ENCODE data around the gene LRRN2.

Gene LRRN2

DNA sequence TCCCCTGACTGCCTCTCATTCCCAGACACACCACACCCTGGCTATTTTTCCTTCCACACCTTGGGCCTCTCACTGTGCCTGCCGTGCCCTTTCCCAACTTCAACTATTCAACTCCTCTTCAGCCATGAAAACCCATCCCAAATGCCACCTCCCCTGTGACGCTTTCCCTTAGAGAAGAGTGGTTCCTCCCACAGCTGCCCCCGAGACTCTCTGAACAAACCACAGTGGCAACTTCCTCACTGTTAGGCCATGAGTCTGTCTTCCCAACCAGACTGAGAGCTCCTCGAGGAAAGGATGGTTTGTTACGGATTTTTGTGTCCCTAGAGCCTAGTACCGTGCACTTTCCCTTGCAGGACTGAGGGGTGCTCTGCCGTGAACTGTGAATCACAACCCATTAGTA, 59.2 kb downstream of the LRRN2 start:
- DNase-seq: no peak

DNA sequence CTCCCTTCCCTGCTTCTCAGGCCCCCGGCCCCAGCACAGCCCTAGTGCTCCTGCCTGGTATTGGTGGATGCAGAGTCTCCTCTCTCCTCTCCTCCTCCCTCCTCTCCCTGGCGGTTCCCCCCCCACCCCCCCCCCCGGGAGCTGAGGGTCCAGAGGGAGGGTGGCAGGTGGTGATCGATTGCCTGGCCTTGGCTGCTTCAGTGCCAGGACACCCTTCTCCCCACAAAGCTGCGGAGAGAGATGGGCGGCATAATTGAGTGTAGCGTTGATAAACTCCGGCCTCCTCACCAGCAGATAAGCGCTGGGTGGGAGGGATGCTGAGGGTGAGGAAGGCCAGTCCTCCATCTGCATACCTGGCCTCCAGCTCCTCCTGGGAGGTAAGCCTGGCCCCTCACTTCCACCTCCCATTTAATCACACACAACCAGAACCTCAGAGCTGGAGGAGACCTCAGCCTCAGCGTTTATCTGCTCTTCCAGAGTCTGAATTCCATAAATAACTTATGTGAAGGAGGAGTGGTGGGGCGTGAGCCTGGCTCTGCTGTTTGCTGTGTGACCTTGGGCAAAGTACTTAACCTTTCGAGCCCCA, 60.8 kb downstream of the LRRN2 start:
- no peak for DNase-seq

DNA sequence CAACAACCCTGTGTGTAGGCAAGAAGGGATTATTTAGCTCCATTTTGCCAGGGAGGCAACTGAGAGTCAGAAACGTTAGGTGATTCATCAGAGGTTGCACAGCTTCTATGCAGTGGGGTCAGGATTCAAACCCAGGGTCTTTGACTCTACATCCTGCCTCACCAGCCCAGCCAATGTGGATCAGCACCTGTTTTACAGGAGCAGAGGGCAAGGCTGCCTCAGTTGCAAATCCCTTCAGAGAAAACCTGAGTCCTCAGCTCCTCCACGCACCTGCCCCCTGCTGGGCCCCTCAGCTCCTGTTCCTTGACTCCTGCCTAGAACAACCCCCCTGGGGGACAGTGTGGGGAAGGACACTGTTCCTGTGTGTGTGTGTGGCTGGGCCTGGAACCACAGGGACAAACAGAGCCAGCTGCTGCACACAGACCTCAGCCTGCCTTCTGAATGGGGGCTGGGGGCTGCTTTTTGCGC, 61.6 kb downstream of the LRRN2 start:
- DNase-seq: peak; percentile 2

DNA sequence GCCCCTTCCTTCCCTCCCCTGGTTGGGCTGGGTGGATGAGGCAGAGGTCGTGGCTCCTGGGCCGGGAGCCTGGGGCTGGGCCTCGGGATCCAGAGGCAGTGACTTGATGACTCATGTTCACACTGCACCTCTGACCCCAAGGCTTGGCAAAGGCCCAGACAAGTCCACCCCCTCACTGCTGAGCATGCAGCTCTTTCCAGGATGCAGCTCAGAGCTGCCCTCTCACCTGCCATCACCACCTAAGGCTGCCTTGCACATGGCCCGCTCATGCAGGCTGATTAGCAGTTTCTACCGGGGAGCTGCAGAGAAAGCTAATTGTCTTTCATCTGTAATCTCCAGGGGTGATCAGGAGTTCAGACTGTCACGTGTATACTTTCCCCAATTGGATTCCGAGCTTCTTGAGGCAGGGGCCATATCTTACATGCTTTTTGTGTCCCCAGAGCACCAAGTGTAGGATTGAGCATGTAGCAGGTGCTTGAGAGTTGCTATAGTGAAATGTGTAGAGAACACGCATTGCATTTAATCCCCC, 62.1 kb downstream of the LRRN2 start:
- DNase-seq: no peak

DNA sequence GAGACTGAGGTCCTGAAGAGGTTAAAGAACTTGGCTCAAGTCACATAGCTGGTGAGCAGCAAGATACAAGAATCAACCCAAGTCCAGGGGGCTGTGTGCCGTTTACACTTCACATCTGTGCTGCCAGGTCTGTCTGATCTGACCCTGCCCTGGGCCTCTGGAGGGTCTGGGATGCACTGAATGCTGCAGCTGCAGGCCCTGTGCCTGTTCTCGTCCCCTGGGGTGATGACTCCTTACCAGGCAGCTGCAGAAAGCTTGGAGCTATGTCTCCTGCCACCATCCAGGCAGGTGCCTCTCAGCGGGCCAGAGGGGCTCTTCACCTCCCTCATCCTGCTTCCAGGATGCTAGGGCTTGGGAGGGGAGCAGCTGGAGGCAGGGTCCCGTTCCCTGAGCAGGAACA, 63.5 kb downstream of the LRRN2 start:
- DNase-seq: no peak

DNA sequence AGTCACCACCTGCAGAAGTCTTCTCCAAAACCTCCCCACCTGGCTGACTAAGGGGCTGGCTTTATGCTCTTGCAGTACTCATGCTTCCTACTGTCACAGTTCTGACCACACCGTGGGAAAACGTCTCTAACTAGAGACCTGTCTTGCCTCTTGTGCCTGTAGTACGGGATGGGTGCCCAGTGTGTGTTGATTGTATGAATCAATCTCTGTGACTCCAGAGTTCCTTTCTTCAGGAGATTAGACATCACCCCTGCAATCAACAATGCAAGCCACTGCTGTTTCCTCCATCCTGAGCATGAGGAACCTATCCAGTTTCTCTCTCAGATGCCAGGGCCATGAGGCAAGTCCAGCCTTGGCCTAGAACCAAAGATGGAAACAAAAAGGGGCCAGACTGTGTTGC, 64.1 kb downstream of the LRRN2 start:
- no peak for DNase-seq

DNA sequence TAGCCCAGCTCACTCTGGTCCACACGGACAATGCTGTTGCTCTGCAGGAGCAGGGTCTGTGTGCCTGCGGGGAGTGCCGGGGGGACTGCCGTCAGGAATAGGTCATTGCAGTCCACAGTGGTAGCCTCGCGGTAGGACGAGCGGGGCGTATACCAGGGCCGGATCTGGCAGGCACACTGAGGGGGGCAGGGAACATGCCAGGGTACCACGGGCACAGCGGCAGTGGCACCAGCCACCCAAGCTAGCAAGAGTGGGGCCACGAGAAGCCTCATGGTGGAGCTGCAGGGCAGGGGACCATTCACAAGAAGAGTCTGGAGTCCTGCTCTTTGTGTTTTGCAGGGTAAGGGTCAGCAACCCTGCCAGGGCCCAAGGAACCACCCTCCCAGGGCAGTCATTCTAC, 65.8 kb downstream of the LRRN2 start:
- DNase-seq: no peak

DNA sequence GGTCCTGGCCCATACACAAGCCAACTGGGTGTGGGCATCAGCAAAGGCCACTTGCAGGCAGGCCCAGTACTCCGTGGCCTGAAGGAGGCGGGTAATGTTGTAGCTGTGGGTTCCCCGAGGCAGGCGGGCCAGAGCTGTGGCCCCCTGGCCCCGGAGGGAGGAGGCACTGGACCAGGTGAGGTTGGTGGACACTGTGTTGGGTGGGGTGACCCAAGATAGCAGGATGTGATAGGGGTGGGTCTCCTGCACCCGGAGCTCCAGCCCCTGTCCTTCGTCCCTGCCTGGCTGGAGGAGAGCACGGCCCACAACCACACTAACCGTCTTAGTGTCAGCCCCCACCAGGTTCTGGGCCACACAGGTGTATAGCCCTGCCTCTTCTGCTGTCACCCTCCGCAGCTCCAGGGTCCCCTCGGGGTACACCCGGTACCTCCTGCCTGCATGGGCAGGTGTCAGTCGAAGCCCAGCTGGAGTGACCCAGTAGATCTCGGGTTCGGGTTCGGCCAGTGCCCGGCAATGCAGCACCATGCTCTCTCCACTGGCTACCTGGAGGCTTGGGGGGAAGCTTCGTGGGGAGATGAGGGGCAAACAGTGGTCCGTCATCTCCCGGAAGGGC, 67.3 kb downstream of the LRRN2 start:
- DNase-seq: no peak

DNA sequence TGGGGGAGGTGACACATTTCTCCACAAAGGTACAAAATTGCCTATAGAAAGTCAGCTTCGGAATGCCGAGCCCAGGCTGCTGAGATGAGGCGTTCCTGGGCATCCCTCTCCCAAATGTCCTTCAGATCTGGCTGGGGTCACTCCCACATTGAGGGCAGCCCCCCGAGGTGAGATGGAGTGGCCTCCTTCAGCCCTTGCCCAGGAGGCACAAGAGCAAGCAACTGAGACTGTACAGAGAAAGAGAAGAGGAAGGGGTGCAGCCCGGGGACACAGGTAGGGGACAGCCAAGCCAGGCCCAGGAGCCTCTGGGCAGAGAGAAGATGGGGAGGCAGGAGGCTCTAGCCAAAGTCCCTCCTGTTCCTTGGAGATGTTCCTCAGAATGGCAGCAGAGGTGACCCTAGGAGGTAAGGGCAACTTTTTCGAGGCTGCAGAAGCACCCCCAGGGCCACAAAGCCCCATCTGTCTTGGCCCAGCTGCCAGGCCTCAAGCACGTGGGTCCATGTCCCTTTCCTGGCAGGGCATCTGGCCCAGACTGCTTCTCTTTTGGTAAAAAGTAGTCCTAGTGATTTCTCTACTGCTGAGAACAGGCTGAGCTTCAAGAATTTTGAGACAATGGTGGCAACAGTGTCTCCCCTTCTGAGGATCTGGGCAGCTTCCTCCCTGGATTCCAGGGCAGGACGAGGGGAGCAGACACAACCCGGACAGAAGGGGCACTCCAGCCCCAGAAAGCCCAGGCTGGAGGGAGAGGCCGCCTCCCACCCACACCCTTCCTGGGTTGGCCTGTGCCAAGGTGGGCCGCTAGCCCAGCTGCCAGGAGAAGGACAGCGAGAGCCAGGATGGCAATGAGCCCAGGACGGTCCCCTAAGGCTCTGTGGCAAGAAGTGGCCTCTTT, 68.0 kb downstream of the LRRN2 start:
- DNase-seq: no peak

DNA sequence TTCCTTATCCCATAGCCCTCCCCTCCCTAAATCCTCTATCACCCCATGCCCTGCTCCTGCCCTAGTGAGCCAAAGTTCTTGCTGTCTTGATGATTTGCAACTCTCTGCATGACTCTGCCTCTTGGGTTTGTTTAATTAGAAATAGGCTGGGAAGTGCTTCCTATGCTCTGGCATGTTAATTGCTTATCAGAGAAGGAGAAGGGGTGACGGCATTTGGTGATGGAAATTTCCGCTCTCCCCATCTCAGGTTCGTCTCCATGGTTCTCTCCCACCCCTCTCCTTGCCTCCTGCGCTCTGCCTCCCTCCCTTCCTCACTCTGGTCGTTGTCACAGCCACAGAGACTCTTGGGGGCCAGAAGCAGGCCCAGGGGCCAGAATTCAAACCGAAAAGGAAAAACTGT, 68.9 kb downstream of the LRRN2 start:
- no peak for DNase-seq

DNA sequence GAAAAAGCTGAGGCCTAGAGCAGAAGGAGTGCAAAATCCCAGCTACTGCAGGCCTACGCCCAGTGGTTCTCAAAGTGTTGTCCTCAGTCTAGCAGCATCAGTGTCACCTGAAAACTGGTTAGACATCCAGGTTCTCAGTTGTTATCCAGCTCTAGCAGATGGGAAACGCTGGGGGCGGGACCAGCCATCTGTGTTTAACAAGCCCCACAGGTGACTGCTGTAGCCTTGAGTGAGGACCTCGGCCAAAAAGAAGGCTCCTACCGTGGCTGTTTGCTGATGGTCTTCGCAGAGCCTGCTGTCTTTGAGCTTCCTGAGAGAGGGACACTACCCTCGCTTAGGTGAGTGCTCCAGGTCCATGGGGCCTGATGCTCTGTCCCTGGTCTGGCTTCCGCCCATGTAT, 69.7 kb downstream of the LRRN2 start:
- no peak for DNase-seq

DNA sequence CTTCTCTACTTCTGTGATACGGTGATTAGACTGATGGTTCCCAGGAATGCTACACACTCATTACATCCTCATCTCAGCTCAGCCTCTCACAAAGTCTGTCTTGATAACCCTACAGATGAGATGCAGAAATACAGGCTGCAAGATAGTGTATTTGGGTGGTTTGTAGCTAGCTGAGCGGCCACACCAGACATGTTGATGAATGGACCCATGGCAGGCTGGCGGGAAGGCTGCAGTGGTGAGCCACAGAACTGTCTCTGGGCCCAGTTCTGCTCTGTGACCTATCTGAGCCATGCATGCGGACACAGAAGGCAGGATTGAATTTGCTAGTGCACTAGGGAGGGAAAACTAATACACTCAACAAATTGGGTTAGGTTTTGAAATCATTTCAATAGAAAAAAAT, 71.9 kb downstream of the LRRN2 start:
- DNase-seq: no peak

DNA sequence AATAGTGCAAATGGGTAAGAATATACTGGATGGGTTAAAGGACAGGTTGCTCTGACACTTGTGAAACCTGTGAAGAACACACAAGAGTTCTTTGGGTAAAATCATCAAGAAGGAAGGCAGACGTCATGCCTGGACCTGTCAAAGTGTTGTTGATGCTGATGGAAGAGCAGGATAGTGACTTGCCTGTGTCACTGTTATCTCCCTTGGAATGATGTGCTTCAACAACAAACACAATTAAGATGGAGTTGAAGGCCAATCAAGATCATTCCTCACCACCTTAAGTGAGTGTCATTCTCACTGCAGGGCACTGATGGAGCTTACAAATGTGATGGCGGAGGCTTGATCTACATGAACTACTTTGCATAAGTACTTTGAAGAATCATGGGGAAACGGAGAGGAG, 73.2 kb downstream of the LRRN2 start:
- no peak for DNase-seq

DNA sequence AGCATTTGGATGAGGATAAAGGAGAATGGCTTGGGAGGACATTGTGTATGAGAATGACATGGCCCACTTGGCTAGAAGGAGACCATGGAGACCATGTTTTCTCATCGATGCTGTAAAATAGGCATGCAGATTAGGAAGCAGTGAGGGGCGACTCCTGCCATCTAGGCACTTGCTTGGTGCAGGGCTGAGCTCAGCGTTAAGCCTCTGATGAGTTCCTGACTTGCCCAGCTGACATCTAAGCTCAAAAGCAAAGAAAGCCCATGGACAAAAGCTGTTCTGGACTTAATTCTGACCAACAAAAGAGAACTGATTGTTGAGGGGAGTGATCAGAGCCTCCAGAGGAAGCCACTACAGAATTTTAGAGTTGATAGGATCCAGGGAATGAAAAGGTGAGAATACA, 74.5 kb downstream of the LRRN2 start:
- DNase-seq: no peak

DNA sequence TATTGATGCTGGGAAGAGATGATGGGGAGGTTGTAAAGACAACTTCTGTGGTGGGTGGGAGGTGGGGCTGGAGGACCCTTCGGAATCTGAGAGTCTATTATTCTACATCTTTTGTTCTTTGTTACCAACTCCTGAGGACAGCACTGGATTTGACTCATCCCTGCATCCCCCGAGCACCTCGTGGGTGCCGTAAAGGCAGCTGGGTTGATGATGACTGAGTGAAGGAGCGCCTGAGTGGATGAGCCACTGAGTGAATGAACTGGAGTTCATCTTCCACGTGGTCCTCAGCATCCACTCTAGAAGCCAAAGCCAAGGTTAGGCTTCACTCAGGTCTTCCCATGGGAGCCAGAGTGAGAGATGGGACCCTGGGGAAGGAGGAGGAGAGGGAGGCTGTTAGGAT, 77.6 kb downstream of the LRRN2 start:
- no peak for DNase-seq

DNA sequence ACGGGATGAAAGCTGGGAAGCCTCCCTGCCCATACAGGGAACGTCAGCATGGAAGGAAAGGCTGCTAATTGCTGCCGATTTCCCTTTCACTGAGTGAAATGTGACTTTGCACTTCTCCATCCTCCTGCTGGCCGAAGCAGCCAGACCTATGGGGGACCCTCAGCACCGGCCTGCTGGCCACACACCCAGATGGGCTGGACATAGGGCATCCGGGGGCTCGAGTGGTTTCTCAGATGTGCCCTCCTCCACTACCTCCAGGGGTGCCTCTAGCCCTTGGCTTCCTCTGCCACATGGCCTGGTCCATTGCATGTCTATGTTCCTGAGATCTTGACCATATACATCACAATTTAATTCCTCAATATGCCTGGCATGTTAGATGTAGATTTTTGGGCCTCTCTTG, 79.7 kb downstream of the LRRN2 start:
- no peak for DNase-seq

DNA sequence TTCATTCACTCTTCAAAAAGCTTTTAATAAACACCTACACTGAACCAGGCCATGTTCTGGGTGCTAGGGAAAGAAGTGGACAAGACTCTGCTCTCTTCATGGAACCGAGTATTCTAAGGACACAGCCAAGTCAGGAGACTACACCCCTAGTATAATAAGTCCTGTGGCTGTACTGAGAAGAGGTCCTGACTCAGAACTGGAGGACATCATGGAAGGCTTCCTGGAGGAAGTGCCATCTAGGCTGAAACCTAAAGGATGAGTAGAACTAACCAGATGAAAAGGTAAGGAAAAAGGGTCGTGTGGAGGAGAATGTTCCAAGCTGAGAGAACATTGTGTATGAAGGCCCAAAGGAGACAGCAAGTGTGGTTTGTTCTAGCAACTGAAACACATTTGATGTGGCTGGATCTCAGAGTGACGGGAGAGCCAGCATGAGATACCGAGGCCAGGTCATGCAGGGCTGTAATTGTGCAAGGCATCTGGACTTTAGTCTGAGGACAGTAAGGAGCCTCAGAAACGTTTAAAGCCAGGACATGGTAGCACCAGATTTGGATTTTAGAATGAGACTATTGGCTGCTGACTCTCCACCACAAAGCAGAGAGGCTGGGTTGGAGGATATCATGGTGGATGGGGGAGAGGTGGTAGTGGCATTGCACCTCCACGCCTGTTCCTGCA, 82.5 kb downstream of the LRRN2 start:
- no peak for DNase-seq

DNA sequence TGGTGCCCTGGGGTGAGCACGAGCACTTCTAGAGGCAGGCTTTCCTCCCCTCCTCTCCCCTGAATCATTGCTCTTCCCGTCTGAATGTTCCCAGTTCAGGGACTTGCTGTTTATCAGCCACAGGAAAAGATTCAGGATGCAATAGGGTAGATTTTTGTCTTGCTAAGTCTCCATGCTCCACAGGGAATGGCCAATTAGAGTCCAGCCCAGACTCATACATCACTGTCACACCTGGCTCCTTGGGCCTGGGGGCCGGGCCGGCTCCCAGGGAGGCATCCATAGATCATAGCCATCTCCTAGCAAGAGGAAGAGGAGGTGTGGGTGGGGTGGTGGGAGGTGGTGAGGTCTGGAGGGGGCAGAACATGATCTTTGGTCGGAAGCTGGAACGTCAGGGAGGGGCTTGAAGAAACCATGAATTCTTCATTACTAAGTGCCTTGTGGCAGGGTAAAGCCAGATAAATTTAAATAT, 83.4 kb downstream of the LRRN2 start:
- no peak for DNase-seq

DNA sequence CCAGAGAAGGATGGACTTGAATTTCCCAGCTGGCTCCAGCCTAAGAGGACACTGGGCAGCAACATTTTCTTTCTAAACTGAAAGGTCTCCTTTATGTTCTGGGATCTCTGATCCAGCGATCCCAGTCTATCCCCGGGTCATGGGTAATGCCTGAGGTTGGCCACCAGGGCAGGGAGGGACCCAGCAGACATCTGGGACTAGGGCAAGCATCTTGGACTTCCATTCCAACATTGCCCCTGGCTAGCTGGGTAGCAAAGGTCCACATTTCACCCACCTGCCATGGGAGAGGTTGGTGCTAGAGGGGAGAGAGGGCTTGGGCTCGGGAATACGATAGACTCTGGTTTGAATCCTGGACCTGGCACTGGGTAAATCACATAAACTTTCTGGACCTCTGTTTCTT, 84.6 kb downstream of the LRRN2 start:
- DNase-seq: no peak

DNA sequence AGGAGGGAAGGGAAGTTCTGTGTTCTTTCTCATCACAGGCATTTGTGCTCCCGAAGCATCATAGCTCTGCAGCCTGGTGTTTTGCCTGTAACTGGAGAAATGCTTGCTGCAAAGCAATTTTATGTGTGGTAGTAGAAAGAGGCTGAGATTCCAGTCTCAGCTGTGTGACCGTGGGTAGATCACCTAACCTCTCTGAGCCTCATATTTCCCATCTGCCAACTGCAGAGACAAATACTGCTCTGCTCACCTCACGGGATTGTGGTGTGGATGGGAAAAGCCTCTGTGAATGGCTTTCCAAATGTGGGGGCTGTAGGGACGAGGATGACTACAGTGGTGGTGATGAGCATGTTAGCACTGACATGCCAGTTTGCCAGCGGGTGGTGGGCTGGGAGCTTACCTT, 85.3 kb downstream of the LRRN2 start:
- DNase-seq: no peak

DNA sequence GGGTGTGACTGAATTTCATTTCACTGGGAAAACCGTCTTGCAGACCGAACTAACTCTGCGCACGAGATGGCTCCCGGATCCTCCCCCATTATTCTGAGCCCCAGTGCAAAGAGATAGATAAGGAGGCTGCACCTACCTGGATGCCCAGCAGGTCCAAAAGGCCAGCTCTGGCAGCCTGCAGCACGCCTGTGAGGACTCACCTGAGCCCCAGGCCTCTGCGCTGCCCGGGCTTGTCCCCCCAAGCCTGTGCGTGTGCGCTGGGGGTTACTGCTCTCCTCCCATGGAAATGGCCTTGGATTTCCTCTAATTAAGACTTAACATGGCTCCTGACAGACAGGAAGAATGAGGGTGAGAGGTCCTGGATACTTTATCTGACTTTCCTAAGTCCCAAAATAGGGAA, 85.9 kb downstream of the LRRN2 start:
- DNase-seq: no peak

DNA sequence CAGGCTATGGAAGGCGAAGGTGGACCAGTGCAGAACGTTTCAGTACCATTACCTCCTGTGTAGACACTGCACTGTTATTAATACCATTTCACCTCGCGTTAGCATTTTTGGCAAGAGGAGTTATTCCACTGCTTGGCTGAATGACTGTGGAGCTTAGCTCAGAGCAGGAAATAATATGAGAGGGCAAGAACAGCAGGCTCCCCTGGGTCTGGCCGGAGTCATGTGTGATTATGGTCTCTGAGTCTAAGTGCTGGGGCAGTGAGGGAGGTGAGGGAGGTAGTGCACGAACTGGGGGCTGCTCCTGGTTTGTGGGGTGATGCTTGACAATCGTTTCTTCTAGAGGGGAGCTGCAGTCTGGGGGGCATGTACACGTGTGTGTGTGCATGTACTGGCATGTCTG, 86.4 kb downstream of the LRRN2 start:
- DNase-seq: no peak

DNA sequence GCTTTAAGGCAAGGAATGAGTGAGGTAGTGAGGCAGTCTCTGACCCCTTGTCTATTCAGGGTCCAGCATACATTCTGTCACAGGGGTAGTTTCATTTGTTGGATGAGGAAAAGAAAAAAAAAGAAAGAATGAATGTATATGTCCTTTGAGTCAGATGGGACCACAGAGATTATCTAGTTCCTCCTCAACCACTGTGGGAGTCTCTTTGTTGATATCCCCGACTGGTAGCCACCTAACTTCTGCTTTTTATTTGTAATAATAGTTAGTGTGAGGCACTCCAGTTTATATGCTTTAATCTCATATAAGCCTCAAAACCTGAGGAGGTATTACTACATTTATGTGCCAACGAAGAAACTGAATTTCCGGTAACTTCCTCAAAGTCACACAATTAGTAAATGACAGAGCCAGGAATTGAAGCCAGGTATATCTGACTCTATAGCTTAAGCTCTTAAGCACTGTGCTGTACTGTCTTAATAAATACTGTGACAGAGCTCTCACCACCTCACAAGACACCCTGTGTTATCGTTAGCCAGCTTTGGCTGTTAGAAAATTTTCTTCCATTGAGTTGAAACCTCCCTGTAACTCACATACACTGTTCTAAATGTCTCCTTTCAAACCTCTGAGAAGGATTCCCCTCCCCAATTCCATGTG, 87.1 kb downstream of the LRRN2 start:
- DNase-seq: no peak

Measured in activated CD4-positive, alpha-beta T cell treated with anti-CD3 and anti-CD28 coated beads, Interleukin-2, amount 50 U/mL, for 1 hour (primary cell).